HepG2 (cell line): ENCODE results near the gene KCNH6. TPM values are rescaled to one million over a fixed set of nuclear protein-coding genes. Genes with fewer than 3 reads are reported as not detected.

Source experiments
- ATAC-seq: fragments of 200-7000 bp; cut with Tn5 transposase; 3 replicates; pipeline ENCODE4 v1.9.1; 2020; ENCODE audit warnings: mild to moderate bottlenecking, moderate library complexity
- BruUV-seq: library from RNA; stranded (reverse); fragments of 400-500 nt; replicated peaks from 2 replicates; lab custom pipeline; 2021; lab: Mats Ljungman, UMichigan
- CTCF ChIA-PET: fragments of 300-600 bp; formaldehyde crosslinking; extraction: SDS; loops from one replicate; lab custom pipeline; 2021; ENCODE audit warnings: low total read pairs, inconsistent platforms, low intra/inter-chr PET ratio; lab: Yijun Ruan, JAX
- POLR2A ChIA-PET: fragments of 350-600 bp; sonication (Branson Sonifier 250); formaldehyde crosslinking; loops from one replicate; lab custom pipeline; 2020; ENCODE audit warnings: antibody characterized with exemption, inconsistent platforms; lab: Yijun Ruan, JAX
- DNase-seq: peaks from one replicate; pipeline ENCODE4 v3.0.0-alpha.2; 2015; ENCODE audit warnings: low spot score
- FAIRE-seq: peaks from 3 replicates; lab custom pipeline; 2011; peaks lifted over from hg19 to GRCh38; lab: Jason Lieb, UNC
- H2AFZ ChIP-seq: one replicate; pipeline ENCODE4 v1.6.1; 2011; ENCODE audit warnings: low read length, inconsistent platforms
- H3K27ac ChIP-seq: fragments of 300-600 bp; 3 replicates; pipeline ENCODE4 v1.8.0; 2011; ENCODE audit warnings: mixed run types, mild to moderate bottlenecking, mixed read lengths, low read length, inconsistent platforms; ENCODE audit not compliant: insufficient read depth; ENCODE audit errors: extremely low read length
- H3K27me3 ChIP-seq, 2 experiments: fragments of 200-600 bp in 1 of 2; 2 replicates in 1 of 2; 3 replicates in 1 of 2; pipeline versions ENCODE4 v1.6.0 to v1.8.0; 2011; ENCODE audit warnings: low read length in 2 of 2, mild to moderate bottlenecking in 2 of 2, moderate library complexity in 2 of 2, inconsistent platforms in 1 of 2; ENCODE audit not compliant: insufficient read depth in 2 of 2, control insufficient read depth in 1 of 2
- H3K36me3 ChIP-seq, 2 experiments: fragments of 200-600 bp in 1 of 2; replicated peaks in 1 of 2; 2 replicates in 1 of 2; 3 replicates in 1 of 2; pipeline versions ENCODE4 v1.5.1 to v1.8.0; 2011; ENCODE audit warnings: low read length in 2 of 2, inconsistent platforms in 1 of 2; ENCODE audit not compliant: insufficient read depth in 2 of 2, control insufficient read depth in 1 of 2
- H3K4me1 ChIP-seq: 2 replicates; pipeline ENCODE4 v1.5.1; 2012; ENCODE audit warnings: low read length, inconsistent platforms; ENCODE audit not compliant: insufficient read depth
- H3K4me2 ChIP-seq: 2 replicates; pipeline ENCODE4 v1.6.0; 2011; ENCODE audit warnings: low read depth, low read length, inconsistent platforms
- H3K4me3 ChIP-seq, 3 experiments: fragments of 200-600 bp in 1 of 3; sonication (generic), shearing (Covaris generic) in 1 of 3; replicated peaks in 1 of 3; 2 replicates each; pipeline ENCODE4 v1.5.1; 2011 to 2016; ENCODE audit warnings: low read length in 3 of 3, inconsistent platforms in 2 of 3, low read depth in 2 of 3, mild to moderate bottlenecking in 2 of 3, control low read depth in 1 of 3, mixed read lengths in 1 of 3; ENCODE audit not compliant: insufficient read depth in 1 of 3
- H3K79me2 ChIP-seq: one replicate; pipeline ENCODE4 v1.6.1; 2011; ENCODE audit warnings: low read length, inconsistent platforms; ENCODE audit not compliant: insufficient read depth
- H3K9ac ChIP-seq: 2 replicates; pipeline ENCODE4 v1.6.0; 2011; ENCODE audit warnings: mild to moderate bottlenecking, low read depth, low read length, inconsistent platforms; ENCODE audit not compliant: insufficient read depth
- H3K9me3 ChIP-seq: 2 replicates; pipeline ENCODE4 v1.5.1; 2012; ENCODE audit warnings: mild to moderate bottlenecking, low read length
- H4K20me1 ChIP-seq: 2 replicates; pipeline ENCODE4 v1.6.0; 2011; ENCODE audit warnings: inconsistent platforms, mild to moderate bottlenecking, low read length, moderate library complexity; ENCODE audit not compliant: insufficient read depth
- ATF4 ChIP-seq, 2 experiments: fragments of 450-650 bp in 1 of 2; sonication (generic) in 1 of 2; formaldehyde crosslinking; IDR thresholded peaks; 2 replicates each; pipeline versions ENCODE4 v1.5.0 to v1.8.0; 2020 to 2022; ENCODE audit warnings: mild to moderate bottlenecking in 1 of 2, missing genetic modification reagents in 1 of 2
- CEBPB ChIP-seq: IDR thresholded peaks from 2 replicates; pipeline ENCODE4 v1.6.1; 2011; ENCODE audit warnings: low read depth, low read length, improper control_type of control experiment, borderline replicate concordance
- DPF2 ChIP-seq: sonication (generic); formaldehyde crosslinking; IDR thresholded peaks from 2 replicates; pipeline ENCODE4 v1.4.0; 2020; ENCODE audit warnings: mild to moderate bottlenecking, low read depth, missing genetic modification reagents, borderline replicate concordance
- ETV6 ChIP-seq: sonication (generic); formaldehyde crosslinking; conservative IDR thresholded peaks from 2 replicates; pipeline ENCODE4 v1.4.0; 2020; ENCODE audit warnings: missing genetic modification reagents
- GFI1 ChIP-seq: sonication (generic); formaldehyde crosslinking; IDR thresholded peaks from 2 replicates; pipeline ENCODE4 v1.5.0; 2020; ENCODE audit warnings: missing genetic modification reagents, mild to moderate bottlenecking, borderline replicate concordance
- HDAC1 ChIP-seq: sonication (generic); formaldehyde crosslinking; IDR thresholded peaks from 2 replicates; pipeline ENCODE4 v1.5.1; 2020; ENCODE audit warnings: mild to moderate bottlenecking, missing genetic modification reagents
- HMG20A ChIP-seq: IDR thresholded peaks from 2 replicates; pipeline ENCODE4 v1.6.1; 2016; ENCODE audit warnings: borderline replicate concordance
- HNF4A ChIP-seq: sonication (generic); formaldehyde crosslinking; IDR thresholded peaks from 2 replicates; pipeline ENCODE4 v1.4.0; 2020; ENCODE audit warnings: missing genetic modification reagents
- HNF4G ChIP-seq, 2 experiments: sonication (generic) in 1 of 2; formaldehyde crosslinking in 1 of 2; IDR thresholded peaks; 2 replicates each; pipeline versions ENCODE4 v1.4.0 to v1.6.1; 2011 to 2020; ENCODE audit warnings: borderline replicate concordance in 2 of 2, low read depth in 2 of 2, mild to moderate bottlenecking in 2 of 2, low read length in 1 of 2, missing genetic modification reagents in 1 of 2, moderate library complexity in 1 of 2
- HOMEZ ChIP-seq: IDR thresholded peaks from 2 replicates; pipeline ENCODE4 v1.6.1; 2016; ENCODE audit warnings: low read depth
- NFYB ChIP-seq: sonication (generic); formaldehyde crosslinking; IDR thresholded peaks from 2 replicates; pipeline ENCODE4 v1.4.0; 2020; ENCODE audit warnings: missing genetic modification reagents
- NR2F6 ChIP-seq, 2 experiments: IDR thresholded peaks; 2 replicates each; pipeline ENCODE4 v1.6.1; 2016; ENCODE audit warnings: antibody characterized with exemption in 1 of 2, mild to moderate bottlenecking in 1 of 2
- PAF1 ChIP-seq: IDR thresholded peaks from 2 replicates; pipeline ENCODE4 v1.6.1; 2016; ENCODE audit warnings: missing genetic modification reagents, missing compliant biosample characterization
- REPIN1 ChIP-seq: sonication (generic); formaldehyde crosslinking; IDR thresholded peaks from 2 replicates; pipeline ENCODE4 v1.8.0; 2022; ENCODE audit warnings: missing genetic modification reagents, low read depth, mild to moderate bottlenecking, borderline replicate concordance
- RFX3 ChIP-seq: IDR thresholded peaks from 2 replicates; pipeline ENCODE4 v1.6.1; 2016; ENCODE audit warnings: missing biosample characterization, missing genetic modification reagents
- SALL1 ChIP-seq: sonication (generic); formaldehyde crosslinking; IDR thresholded peaks from 2 replicates; pipeline ENCODE4 v1.8.0; 2022; ENCODE audit warnings: mild to moderate bottlenecking, missing genetic modification reagents
- SKI ChIP-seq: fragments of 450-650 bp; IDR thresholded peaks from one replicate; pipeline ENCODE4 v1.6.1; 2018; ENCODE audit warnings: mild to moderate bottlenecking; ENCODE audit not compliant: partially characterized antibody
- SRF ChIP-seq: IDR thresholded peaks from 2 replicates; pipeline ENCODE4 v1.6.1; 2011; ENCODE audit warnings: mild to moderate bottlenecking, low read depth, low read length, moderate library complexity
- ZEB1 ChIP-seq: IDR thresholded peaks from 2 replicates; pipeline ENCODE4 v1.6.1; 2012; ENCODE audit warnings: mild to moderate bottlenecking, low read depth, inconsistent platforms; ENCODE audit not compliant: insufficient replicate concordance
- ZNF546 ChIP-seq: sonication (generic); formaldehyde crosslinking; conservative IDR thresholded peaks from 2 replicates; pipeline ENCODE4 v1.8.1; 2023; ENCODE audit warnings: mild to moderate bottlenecking, missing genetic modification reagents
- ZNF629 ChIP-seq: sonication (generic); formaldehyde crosslinking; conservative IDR thresholded peaks from 2 replicates; pipeline ENCODE4 v1.5.0; 2020; ENCODE audit warnings: missing genetic modification reagents
- ZNF850 ChIP-seq: sonication (generic); formaldehyde crosslinking; conservative IDR thresholded peaks from 2 replicates; pipeline ENCODE4 v1.9.0; 2021; ENCODE audit warnings: mild to moderate bottlenecking, missing genetic modification reagents
- WGBS: methylation state at CpG from one replicate; pipeline ENCODE4 v1.1.6; 2017; ENCODE audit warnings: low lambda C conversion rate; 5-methylcytosine and 5-hydroxymethylcytosine counted together
- in situ Hi-C: cut with HindIII; loops from 2 replicates; pipeline ENCODE4 v1.10.0; 2017; ENCODE audit warnings: low pct_unique_long_range_greater_than_20kb; ENCODE audit not compliant: extremely low pct_ligation_motif_present
- intact Hi-C: fragments of 100-400 bp; cut with micrococcal nuclease; formaldehyde crosslinking; loops from one replicate; pipeline ENCODE4 v1.10.0; 2022; ENCODE audit not compliant: unreplicated experiment
- polyA plus RNA-seq, 8 experiments: library from polyadenylated mRNA; depleted of rRNA in 3 of 8; stranded (reverse) in 7 of 8; unstranded in 1 of 8; fragments of >200 nt; fragmentation: Illumina TruSeq in 4 of 8; extraction: Trizol in 4 of 8; gene quantifications; 2 replicates each; pipeline versions ENCODE4 v1.2.1 to v1.2.3, GENCODE V29; 2011 to 2016; ENCODE audit warnings: low read depth in 4 of 8, missing spikeins in 1 of 8, mixed read lengths in 1 of 8; ENCODE audit not compliant: insufficient read depth in 1 of 8
- total RNA-seq, 5 experiments: library from RNA; depleted of rRNA; stranded (reverse); fragments of >200 nt; fragmentation: Illumina TruSeq; extraction: Trizol; gene quantifications; 2 replicates each; pipeline ENCODE4 v1.2.3, GENCODE V29; 2016; ENCODE audit warnings: low read depth in 1 of 5

The KCNH6 gene
- total and polyA plus RNA-seq, 2 of the 13 experiments (the other 11 are each of a cell fraction or from before 2014, with no cell fraction given) = 0.05 to 0.18 TPM

GRCh38 chr17:63547083-63547523 is 23.9 kb downstream of the KCNH6 start:
- ATAC-seq (no peak), DNase-seq (no peak), FAIRE-seq (no peak)
- POLR2A ChIA-PET = no interaction called here
- Histone ChIP-seq H3K9me3 (no peaks in the 10 kb centered on the region), H2AFZ (no peak overlapping the region), H3K27ac (no peak overlapping the region), H3K36me3 (no peaks in the 10 kb centered on the region), H3K27me3 (peaks cover 4 to 8% of the 10 kb centered on the region in 2 experiments; a peak in 4 of 5 replicates), H3K4me1 (peaks cover 59% of the 10 kb centered on the region), H3K9ac (no peak overlapping the region), H3K4me2 (no peak overlapping the region), H4K20me1 (peaks cover 3% of the 10 kb centered on the region), H3K79me2 (peaks cover 15% of the 10 kb centered on the region), H3K4me3 (no peak overlapping the region)
- WGBS = 29% methylated on average over 5 of the region's 5 CpGs
- CTCF ChIA-PET = no interaction called here
- intact Hi-C loops = no loop called here
- in situ Hi-C loops = no loop called here
- BruUV-seq = no TSS peak
- TF ChIP-seq NR2F6 (IDR thresholded peaks at IDR 0.05) = no peak
- TF ChIP-seq NR2F6 (CRISPR knock-in tag; IDR thresholded peaks at IDR 0.05) = peak; percentile 42; the same call in 1 of the 2 replicates
- no peak for TF ChIP-seq SRF
- TF ChIP-seq PAF1 (CRISPR knock-in tag) = no peak
- TF ChIP-seq REPIN1 (CRISPR knock-in tag) = 0 out of 2 replicates have a peak, but pooled peaks have one; percentile 3
- TF ChIP-seq ATF4 (CRISPR knock-in tag; IDR thresholded peaks at IDR 0.05) = peak in 1 of 2 experiments; percentile 51; a peak in 1 of 4 replicates
- no peak for TF ChIP-seq ZNF546 (CRISPR knock-in tag)
- no peak for TF ChIP-seq ZNF850 (CRISPR knock-in tag)
- peak; percentile 71 for TF ChIP-seq ZEB1
- peak; percentile 76; the same call in 1 of the 2 replicates for TF ChIP-seq ZNF629
- peak; percentile 37; the same call in 1 of the 2 replicates for TF ChIP-seq HMG20A (CRISPR knock-in tag)
- no peak for TF ChIP-seq SALL1
- TF ChIP-seq HOMEZ (CRISPR knock-in tag) = no peak
- peak; percentile 26; the same call in 1 of the 2 replicates for TF ChIP-seq HNF4G (IDR thresholded peaks at IDR 0.05; ENCODE audit: borderline replicate concordance, low read depth, low read length)
- no peak for TF ChIP-seq HNF4G (CRISPR knock-in tag; IDR thresholded peaks at IDR 0.05; ENCODE audit: borderline replicate concordance, low read depth)
- TF ChIP-seq SKI = no peak
- peak; percentile 36; the same call in 1 of the 2 replicates for TF ChIP-seq HDAC1 (CRISPR knock-in tag)
- TF ChIP-seq GFI1 = peak; percentile 35; the same call in 1 of the 2 replicates
- no peak for TF ChIP-seq ETV6 (CRISPR knock-in tag)
- TF ChIP-seq HNF4A (CRISPR knock-in tag) = peak; percentile 74
- 0 out of 2 replicates have a peak, but pooled peaks have one; percentile 12 for TF ChIP-seq DPF2 (CRISPR knock-in tag)
- TF ChIP-seq RFX3 (CRISPR knock-in tag) = no peak
- TF ChIP-seq NFYB = no peak
- peak; percentile 80 for TF ChIP-seq CEBPB
